Measurements from ENCODE around the gene ATPAF1.
A peak's percentile ranks its signal among the peaks of the same experiment; 100 is the strongest.

Gene ATPAF1

GRCh38 chr1:46585312-46585938 lies 82.7 kb downstream of the ATPAF1 start:
- Mint-ChIP-seq H3K27me3 (ENCODE audit: low read depth) (no peaks in the 10 kb centered on the region), H3K9me3 (peaks cover 15% of the 10 kb centered on the region), H3K4me3 (no peak overlapping the region), H3K27ac (no peak overlapping the region), H3K4me1 (ENCODE audit: low read depth) (peaks cover 39% of the 10 kb centered on the region), H3K36me3 (ENCODE audit: low read depth) (peaks cover 52% of the 10 kb centered on the region)

GRCh38 chr1:46583494-46583893 lies 84.7 kb downstream of the ATPAF1 start:
- peaks cover 47% of the 10 kb centered on the region for H3K36me3 Mint-ChIP-seq (ENCODE audit: low read depth)
- no peaks in the 10 kb centered on the region for H3K27me3 Mint-ChIP-seq (ENCODE audit: low read depth)
- no peak overlapping the region for H3K4me3 Mint-ChIP-seq
- H3K4me1 Mint-ChIP-seq (ENCODE audit: low read depth) = peaks cover 45% of the 10 kb centered on the region
- peak overlapping the region; percentile 96 for H3K27ac Mint-ChIP-seq
- H3K9me3 Mint-ChIP-seq = no peaks in the 10 kb centered on the region

- Mint-ChIP-seq H3K27me3 (ENCODE audit: low read depth) (no peaks in the 10 kb centered on the region), H3K36me3 (ENCODE audit: low read depth) (peaks cover 51% of the 10 kb centered on the region), H3K4me3 (no peak overlapping the region), H3K27ac (peak overlapping the region; percentile 96), H3K9me3 (no peaks in the 10 kb centered on the region), H3K4me1 (ENCODE audit: low read depth) (peaks cover 47% of the 10 kb centered on the region)
These were observed 85.2 kb downstream of the ATPAF1 start for GRCh38 chr1:46582972-46583371.

Measured in T-helper 1 cell treated with Interleukin-12 subunit alpha and Interleukin-12 subunit beta and Interleukin-4 antibody, amounts not matched to agents 30 μg/mL and 1 μg/mL, for 36 hours (primary cell).